ENCODE data around the gene NCOA4. TPM values are rescaled to one million over a fixed set of nuclear protein-coding genes. Genes with fewer than 3 reads are reported as not detected.
A peak's percentile ranks its signal among the peaks of the same experiment; 100 is the strongest.
"Not testable (repeated sequence)": the region's sequence is repeated elsewhere in the genome, so short reads cannot be mapped to it uniquely, and the experiment has no call there.

The NCOA4 gene
- total RNA-seq, 1 donor from 2014 or later, result 131 TPM

- DNase-seq (ENCODE audit: low read depth); H3K36me3 ChIP-seq (ENCODE audit: control insufficient read depth, insufficient read depth, low read length); H3K27me3 ChIP-seq (ENCODE audit: control insufficient read depth, insufficient read depth, low read length): not testable (repeated sequence)
- peak overlapping the region; percentile 80 for H3K4me3 ChIP-seq (ENCODE audit: low read depth, low read length)
Observed at GRCh38 chr10:45971019-45971418, 59.4 kb downstream of the NCOA4 start.

- H3K36me3 ChIP-seq (ENCODE audit: control insufficient read depth, insufficient read depth, low read length); H3K4me3 ChIP-seq (ENCODE audit: low read depth, low read length); DNase-seq (ENCODE audit: low read depth); H3K27me3 ChIP-seq (ENCODE audit: control insufficient read depth, insufficient read depth, low read length): not testable (repeated sequence)
Observed at GRCh38 chr10:45962686-45963452, 67.6 kb downstream of the NCOA4 start.

GRCh38 chr10:45957928-45958327, 72.5 kb downstream of the NCOA4 start:
- DNase-seq (ENCODE audit: low read depth); H3K27me3 ChIP-seq (ENCODE audit: control insufficient read depth, insufficient read depth, low read length); H3K4me3 ChIP-seq (ENCODE audit: low read depth, low read length); H3K36me3 ChIP-seq (ENCODE audit: control insufficient read depth, insufficient read depth, low read length): not testable (repeated sequence)

- not testable (repeated sequence) for H3K27me3 ChIP-seq (ENCODE audit: control insufficient read depth, insufficient read depth, low read length); DNase-seq (ENCODE audit: low read depth); H3K36me3 ChIP-seq (ENCODE audit: control insufficient read depth, insufficient read depth, low read length); H3K4me3 ChIP-seq (ENCODE audit: low read depth, low read length)
Observed at GRCh38 chr10:45956634-45957033, 73.8 kb downstream of the NCOA4 start.

Other genes with a start within 250 kb of the NCOA4 start
- gene AGAP4, start 183.1 kb downstream of the NCOA4 start, total RNA-seq, result 5.8 and 16.4 TPM in 2 replicates
- gene TIMM23, start 58.1 kb downstream of the NCOA4 start, total RNA-seq, result 96.9 and 100 TPM in 2 replicates
- gene MSMB, start 15.6 kb upstream of the NCOA4 start, total RNA-seq, result not detected in 2 replicates